ENCODE data around the gene CNTNAP2.

CNTNAP2 gene

DNA sequence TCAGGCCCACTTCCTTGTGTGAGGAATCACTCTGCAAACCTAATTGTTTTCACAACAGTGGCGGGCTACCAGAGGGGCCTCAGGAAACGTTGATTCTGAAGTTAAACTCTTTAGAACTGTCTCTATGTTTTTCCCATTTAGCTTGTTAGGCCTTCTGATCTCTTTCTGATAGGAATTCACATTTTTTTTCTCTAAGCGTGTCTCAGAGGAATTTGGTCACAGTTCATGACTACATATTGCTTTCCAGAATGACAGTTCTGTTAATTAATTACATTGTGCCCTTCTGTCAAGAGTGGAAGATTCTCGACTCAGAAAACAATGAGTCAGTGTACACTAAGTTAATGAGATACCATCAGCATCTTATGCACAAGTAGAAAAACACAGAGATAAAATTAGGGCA lies 2004.8 kb downstream of the CNTNAP2 start:
- TF ChIP-seq, protein P1, sequence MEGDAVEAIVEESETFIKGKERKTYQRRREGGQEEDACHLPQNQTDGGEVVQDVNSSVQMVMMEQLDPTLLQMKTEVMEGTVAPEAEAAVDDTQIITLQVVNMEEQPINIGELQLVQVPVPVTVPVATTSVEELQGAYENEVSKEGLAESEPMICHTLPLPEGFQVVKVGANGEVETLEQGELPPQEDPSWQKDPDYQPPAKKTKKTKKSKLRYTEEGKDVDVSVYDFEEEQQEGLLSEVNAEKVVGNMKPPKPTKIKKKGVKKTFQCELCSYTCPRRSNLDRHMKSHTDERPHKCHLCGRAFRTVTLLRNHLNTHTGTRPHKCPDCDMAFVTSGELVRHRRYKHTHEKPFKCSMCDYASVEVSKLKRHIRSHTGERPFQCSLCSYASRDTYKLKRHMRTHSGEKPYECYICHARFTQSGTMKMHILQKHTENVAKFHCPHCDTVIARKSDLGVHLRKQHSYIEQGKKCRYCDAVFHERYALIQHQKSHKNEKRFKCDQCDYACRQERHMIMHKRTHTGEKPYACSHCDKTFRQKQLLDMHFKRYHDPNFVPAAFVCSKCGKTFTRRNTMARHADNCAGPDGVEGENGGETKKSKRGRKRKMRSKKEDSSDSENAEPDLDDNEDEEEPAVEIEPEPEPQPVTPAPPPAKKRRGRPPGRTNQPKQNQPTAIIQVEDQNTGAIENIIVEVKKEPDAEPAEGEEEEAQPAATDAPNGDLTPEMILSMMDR (conservative IDR thresholded peaks at IDR 0.05), result no peak
- H3K27ac ChIP-seq, result no peak overlapping the region

GRCh38 chr7:148121847-148122246 lies 2005.2 kb downstream of the CNTNAP2 start:
- TF ChIP-seq, protein P1 (conservative IDR thresholded peaks at IDR 0.05), result no peak
- H3K27ac ChIP-seq, result no peak overlapping the region

DNA sequence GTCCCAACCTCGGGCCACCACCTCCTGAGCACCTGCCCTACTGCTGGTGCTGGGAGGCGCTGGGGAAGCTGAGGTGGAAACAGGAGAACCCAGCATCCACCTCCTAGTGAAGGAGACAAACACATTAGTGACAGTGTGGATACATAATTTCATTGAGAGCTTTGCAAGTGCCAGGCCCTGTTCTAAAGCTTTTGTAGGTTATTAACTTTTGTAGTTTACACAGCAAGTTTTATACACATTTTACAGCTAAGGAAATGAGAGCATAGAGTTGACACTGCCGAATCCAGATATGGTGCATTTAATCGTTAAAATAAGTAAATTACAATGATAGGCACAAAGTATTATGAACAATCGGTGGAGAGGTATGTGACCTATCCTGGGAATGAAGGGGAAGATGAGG lies 2007.9 kb downstream of the CNTNAP2 start:
- TF ChIP-seq, protein P1 (conservative IDR thresholded peaks at IDR 0.05), result no peak
- peak overlapping the region; percentile 51 for H3K27ac ChIP-seq

DNA sequence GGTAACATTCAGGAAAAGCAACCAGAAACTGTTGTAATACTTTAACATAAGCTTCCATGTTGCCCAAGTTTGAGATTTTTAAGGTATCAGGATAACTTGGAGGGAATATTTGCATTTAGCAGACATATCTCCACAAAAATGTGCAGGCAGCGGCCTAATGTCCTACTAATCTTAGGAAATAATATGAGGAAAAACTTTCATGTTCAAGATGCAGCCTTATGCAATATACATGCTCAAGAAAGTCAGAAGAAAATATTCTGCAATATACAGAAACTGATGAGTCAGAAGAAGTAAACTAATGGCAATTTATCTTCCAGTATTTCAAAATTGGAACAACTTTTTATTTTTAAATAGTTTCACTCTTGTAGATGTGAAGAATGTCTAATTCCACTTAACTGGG lies 2010.8 kb downstream of the CNTNAP2 start:
- TF ChIP-seq, protein P1 (conservative IDR thresholded peaks at IDR 0.05), result no peak
- H3K27ac ChIP-seq, result no peak overlapping the region

- TF ChIP-seq, protein P1 (conservative IDR thresholded peaks at IDR 0.05), result no peak
- H3K27ac ChIP-seq, result peak overlapping the region; percentile 41; the same call in 1 of the 2 replicates
Measured at GRCh38 chr7:148129023-148129422, 2012.4 kb downstream of the CNTNAP2 start.

DNA sequence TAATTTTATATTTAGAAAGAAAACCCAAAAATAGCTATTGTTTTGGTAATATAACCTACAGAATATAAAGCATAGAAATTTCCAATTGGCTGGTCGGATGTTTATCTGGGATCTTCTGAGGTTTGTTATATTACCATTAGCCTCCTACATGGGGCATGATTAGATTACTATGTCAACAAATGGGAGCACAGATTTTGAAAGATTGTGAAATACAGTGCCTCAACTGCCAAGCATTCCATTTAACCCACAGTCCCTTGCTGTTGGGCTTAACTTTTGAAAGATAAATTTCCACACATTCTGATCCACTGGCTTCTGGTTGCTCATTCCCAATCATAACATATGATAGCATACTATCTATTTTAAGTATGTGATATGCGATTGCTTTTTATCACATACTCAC lies 2018.5 kb downstream of the CNTNAP2 start:
- TF ChIP-seq, protein P1 (conservative IDR thresholded peaks at IDR 0.05), result no peak
- no peak overlapping the region for H3K27ac ChIP-seq

DNA sequence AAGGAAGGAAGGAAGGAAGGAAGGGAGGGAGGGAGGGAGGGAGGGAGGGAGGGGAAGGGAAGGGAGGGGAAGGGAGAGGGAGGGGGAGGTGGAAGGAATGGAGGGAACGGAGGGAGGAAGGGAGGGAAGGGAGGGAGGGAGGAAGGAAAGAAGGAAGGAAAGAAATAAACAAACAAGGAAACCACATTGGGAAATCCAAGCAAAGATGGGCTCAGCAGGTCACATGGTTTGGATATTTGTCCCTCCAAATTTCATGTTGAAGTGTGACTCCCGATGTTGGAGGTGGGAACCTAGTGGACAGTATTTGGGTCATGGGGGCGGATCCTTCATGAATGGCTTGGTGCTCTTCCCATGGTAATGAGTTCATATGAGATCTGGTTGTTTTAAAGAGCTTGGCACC lies 2019.4 kb downstream of the CNTNAP2 start:
- no peak overlapping the region for H3K27ac ChIP-seq
- TF ChIP-seq, protein P1 (conservative IDR thresholded peaks at IDR 0.05), result no peak

All from VCaP (cell line).